ENCODE results near the gene CAPZA1.

The CAPZA1 gene

DNA sequence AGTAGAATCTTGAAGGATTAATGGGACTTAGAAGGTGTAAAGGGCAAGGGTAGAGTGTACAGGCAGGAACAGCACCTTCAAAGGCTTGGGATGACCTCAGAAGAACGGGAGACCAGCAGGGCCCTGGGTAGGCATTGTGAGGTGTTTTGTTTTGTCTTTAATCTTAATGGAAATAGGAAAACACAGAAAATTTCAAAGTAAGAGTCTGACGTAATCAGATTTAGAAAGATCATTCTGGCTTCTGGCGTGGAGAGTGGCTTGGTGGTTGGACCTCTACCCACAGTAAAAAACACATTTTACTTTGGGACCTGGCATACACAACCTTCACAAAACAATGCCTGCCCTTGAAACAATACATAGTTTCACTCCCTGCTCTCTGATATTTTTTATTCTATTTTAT, 59.0 kb downstream of the CAPZA1 start:
- no peak for DNase-seq

DNA sequence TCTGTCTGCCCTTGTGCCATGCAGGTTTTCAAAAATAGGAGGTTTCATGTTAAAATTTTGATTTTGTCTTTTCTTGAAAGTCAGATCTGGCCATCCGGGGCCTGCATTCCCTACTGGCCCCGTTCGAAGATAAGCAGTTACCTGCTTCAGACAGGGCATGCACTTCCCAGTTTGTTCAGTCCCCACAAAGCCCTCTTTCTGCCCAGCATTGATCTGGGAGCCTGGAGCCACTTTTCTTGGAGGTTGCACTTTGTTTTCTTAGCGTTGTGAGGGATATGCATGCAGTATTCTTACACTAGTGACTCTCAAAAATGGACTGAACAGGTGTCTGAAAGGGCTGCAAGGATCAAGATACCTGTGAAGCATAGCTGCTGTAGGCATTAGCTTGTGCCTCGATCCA, 66.3 kb downstream of the CAPZA1 start:
- no peak for DNase-seq

DNA sequence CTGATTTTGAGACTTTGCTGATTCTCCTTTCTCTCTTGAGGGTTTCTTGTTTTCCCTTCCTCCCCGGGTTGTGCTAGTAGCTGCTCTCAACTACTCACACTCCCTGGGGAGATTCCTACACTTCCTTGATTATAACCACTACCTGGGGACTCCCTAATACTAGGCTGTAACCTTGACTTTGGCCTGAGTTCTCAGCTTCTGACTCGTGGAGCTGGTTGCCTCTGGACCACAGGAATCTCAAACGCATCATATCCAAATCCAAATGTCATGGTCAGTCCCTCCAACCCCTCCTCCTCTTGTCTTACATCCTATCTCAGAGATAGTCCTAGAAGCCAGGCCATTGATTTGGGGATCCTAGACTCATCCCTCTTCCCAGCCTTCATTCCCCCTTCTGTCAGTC, 66.8 kb downstream of the CAPZA1 start:
- no peak for DNase-seq

DNA sequence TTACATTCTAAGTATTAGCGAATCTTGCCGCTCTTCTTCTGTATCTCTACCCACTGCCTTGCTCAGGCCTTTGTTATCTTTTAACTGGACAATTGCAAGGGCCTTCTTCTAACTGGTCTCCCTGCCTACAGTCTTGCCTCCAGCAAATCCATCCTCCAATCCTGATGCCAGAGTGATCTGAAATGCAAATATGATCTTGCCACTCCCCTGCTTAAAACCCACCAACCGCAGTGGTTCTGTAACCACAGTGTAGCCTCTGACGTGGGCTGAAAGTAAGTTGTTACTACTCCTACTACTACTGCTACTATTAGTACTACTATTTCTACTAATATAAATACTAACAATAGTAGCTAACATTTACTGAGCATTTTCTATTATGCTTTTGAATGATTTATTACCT, 67.2 kb downstream of the CAPZA1 start:
- DNase-seq = no peak

DNA sequence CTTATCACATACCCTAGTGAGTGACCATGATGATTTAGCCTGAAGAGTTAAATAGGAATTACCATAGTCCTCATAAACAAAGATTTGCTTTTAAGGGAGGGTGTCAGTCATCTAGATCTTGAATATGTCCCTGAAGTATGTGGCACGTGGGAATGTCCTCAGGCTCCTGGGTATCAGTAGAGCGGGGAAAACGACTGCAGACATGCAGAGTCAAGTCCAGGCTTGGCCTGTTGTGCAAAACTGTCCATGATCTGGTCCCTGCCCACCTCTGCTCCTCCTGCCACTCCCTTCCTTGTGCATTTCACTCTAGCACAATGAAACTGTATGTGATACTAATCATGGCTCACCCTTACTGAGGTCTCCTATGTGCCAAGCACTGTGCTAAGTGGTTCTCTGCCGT, 67.7 kb downstream of the CAPZA1 start:
- no peak for DNase-seq

DNA sequence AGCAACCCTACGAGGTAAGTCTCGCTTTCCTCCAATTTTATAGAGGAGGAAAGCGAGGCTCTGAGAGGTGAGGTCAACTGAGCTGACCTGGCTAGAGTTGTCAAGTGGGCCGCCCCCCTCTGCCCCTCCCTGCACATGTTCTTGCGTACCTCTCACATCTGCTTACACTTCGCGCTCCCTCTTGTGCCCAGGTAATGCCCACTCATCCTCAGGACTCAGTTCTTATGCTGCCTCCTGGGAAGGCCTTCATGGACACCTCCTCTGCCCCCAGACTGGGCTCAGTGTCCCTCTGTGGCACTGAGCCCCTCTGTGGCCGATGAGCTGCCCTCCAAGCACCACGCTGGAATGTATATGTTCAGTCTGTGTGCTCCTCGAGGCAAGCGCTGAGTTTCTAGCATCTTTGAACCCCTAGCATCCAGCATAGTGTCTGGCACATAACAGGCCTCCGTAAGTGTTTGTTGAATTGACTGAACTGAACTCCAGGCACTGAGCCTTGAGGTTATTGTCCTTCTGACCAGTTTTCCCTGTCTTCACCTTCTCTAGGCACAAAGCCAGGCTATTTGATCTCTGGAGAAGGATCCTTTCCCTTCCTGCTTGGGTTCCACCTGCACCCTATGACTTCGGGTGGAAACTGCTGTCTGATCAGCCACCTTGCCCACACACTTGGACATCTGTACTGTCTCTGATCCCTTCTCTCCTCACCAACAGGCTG, 68.3 kb downstream of the CAPZA1 start:
- no peak for DNase-seq

DNA sequence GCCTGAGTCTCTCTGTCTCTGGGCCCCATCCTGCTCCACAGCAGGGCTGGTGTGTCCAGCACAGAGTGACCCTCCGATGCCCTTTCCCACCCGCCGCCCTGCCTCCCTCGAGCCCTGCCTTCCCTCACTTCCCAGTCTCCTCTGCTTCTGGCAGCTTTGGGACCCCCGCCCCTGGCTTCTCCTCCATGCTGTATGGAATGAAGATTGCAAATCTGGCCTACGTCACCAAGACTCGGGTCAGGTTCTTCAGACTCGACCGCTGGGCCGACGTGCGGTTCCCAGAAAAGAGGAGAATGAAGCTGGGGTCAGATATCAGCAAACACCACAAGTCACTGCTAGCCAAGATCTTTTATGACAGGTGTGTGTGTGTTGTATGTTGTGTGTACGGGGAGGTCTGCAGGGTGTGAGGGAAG, 69.2 kb downstream of the CAPZA1 start:
- no peak for DNase-seq

DNA sequence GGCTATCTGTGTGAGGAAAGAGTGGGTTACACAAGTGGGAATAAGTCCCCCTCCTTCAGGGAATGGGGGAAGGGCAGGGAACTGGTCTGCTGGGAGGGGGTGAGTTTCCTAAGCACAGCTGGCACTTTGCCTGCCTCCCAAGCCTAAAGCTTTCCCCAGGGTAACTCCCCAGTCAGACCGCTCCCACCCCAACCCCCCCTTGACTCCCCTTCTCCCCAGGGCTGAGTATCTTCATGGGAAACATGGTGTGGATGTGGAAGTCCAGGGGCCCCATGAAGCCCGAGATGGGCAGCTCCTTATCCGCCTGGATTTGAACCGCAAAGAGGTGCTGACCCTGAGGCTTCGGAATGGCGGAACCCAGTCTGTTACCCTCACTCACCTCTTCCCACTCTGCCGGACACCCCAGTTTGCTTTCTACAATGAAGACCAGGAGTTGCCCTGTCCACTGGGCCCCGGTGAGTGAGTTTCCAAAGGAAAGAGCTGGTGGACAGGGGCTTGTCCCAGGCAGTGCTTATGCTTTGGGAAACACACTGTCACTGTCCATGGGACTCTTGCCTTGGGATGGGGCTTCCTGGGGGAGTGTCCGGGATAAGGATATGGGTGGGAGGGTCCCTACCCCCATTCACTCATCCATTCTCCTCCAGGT, 69.7 kb downstream of the CAPZA1 start:
- DNase-seq = no peak

DNA sequence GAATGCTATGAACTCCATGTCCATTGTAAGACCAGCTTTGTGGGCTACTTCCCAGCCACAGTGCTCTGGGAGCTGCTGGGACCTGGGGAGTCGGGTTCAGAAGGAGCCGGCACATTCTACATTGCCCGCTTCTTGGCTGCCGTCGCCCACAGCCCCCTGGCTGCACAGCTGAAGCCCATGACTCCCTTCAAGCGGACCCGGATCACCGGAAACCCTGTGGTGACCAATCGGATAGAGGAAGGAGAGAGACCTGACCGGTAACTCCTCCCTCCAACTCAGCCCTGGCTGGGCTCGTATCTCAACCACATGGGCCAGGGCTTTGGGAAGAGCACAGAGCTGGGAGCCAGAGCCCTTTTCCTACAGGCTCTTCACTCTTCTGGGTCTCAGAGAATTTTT, 70.2 kb downstream of the CAPZA1 start:
- DNase-seq = no peak

DNA sequence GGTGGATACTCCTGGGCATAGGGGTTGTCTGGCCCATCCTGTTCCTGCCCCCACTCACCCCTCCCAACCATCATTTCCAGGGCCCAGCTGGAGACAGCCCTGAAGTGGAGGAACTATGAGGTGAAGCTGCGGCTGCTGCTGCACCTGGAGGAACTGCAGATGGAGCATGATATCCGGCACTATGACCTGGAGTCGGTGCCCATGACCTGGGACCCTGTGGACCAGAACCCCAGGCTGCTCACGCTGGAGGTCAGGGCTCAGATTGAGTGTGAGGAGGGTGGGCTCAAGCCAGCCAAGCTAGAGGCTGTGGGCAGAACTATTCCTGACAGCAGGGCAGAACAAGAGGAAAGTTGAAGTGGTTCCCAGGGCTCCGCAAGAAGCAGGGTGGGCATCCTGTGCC, 73.0 kb downstream of the CAPZA1 start:
- no peak for DNase-seq

DNA sequence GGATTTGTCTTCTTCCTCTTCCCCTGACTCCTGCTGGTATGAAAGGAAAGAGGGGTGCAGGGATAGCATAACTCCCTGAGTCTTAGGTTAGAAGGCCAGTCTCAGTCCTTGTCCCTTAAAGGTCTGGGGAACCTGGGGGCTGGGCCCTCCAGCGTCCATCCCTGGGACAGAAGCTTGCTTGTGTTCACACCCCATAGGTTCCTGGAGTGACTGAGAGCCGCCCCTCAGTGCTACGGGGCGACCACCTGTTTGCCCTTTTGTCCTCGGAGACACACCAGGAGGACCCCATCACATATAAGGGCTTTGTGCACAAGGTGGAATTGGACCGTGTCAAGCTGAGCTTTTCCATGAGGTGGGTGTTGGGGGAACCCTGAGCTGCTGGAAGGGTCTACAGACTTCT, 74.2 kb downstream of the CAPZA1 start:
- DNase-seq = no peak

DNA sequence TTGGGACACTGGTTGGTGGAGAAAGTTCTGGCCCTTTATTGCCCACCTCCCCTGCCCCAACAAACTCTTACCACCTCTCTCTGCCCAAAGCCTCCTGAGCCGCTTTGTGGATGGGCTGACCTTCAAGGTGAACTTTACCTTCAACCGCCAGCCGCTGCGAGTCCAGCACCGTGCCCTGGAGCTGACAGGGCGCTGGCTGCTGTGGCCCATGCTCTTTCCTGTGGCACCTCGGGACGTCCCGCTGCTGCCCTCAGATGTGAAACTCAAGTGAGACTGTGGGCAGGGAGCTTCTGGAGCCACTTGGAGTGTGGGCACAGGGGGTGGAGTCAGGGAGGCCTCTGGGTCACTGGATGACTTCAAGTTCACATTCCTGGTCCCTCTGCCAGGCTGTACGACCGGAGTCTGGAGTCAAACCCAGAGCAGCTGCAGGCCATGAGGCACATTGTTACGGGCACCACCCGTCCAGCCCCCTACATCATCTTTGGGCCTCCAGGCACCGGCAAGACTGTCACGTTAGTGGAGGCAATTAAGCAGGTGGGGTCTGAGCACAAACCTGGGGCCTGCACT, 74.8 kb downstream of the CAPZA1 start:
- no peak for DNase-seq

DNA sequence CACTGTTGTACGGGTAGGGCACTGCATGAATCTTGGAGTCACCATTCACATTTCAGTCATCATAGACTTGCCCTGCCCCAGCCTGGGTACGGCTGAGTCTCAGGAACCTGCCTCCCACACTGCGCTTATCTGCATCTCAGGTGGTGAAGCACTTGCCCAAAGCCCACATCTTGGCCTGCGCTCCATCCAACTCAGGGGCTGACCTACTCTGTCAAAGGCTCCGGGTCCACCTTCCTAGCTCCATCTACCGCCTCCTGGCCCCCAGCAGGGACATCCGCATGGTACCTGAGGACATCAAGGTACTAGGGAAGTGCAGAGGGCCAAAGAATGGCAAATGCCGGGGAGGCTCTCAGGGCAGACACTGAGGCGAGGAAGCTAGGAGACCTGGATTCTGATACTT, 75.6 kb downstream of the CAPZA1 start:
- no peak for DNase-seq

DNA sequence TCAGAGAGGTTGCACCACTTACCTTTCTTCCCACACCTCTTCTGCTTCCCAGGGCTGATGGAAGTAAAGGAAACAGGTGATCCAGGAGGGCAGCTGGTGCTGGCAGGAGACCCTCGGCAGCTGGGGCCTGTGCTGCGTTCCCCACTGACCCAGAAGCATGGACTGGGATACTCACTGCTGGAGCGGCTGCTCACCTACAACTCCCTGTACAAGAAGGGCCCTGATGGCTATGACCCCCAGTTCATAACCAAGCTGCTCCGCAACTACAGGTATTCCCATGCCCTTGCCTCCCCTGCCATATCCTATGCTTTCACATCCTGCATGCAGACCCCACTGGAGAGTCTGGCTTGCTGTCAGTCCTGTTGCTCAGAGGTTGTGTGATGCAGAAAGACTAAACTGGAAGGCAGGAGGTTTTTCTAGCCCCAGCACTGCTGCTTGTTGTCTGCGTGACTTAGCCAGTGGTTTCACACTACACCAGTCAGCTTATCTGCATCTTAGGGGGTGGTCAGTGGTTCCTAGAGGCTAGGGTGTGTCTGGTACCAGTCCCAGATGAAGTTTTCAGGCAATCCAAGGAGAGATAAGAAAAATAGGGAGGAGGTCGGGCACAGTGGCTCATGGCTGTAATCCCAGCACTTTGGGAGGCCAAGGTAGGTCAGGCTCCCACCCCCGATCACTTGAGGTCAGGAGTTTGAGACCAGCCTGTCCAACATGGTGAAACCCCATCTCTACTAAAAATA, 77.1 kb downstream of the CAPZA1 start:
- DNase-seq = no peak

DNA sequence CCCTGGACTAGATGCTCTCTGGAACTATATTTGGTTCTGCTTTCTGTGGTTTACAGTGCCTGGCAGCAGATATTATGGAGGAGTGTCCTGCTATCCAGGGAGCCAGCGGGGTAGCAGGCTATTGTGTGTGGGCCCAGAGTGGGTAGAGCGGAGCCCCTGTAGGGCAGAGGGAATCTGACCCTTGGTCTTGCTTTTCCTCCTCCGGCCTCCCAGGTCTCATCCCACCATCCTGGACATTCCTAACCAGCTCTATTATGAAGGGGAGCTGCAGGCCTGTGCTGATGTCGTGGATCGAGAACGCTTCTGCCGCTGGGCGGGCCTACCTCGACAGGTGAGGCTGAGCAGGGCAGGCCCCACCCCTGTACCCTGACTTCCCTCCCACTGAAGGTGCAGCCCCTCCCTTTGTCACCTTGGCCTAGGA, 78.2 kb downstream of the CAPZA1 start:
- DNase-seq = no peak

DNA sequence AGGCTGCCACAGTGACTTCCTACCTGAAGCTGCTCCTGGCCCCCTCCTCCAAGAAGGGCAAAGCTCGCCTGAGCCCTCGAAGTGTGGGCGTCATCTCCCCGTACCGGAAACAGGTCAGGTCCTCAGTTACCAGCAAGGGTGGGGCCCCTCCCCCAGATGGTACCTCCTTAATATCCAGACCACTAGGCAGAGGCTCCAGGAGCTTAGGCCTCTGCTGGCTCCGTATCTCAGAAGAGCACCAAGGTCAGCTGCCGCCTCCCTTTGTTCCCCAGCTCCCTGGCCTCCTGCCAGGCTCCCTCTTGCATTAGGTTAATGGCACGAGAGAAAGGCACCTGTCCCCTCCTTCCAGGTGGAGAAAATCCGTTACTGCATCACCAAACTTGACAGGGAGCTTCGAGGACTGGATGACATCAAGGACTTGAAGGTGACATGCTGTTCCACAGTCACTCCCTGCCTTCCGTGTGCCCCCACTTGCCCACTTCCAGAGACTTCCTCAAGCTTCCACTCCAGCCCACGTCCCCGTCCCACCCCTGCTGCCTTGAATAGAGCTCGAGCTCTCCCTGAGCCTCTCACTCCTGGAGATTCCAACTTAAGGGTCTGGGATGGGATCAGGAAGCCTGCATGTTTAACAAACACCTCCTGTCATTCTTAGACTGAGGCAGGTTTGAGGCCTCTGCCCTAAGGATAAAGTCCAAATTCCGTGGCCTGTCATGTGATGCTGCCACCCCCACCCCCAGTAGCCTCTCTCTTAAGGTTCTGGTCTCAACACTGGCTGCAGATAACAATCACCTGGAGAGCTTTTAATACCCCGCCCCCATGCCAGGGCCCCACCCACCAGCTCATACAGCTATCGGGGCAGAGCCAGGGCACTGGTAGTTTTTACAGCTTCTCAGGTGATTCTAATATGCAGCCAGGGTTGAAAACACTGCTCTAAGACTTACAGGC, 79.0 kb downstream of the CAPZA1 start:
- DNase-seq = no peak

DNA sequence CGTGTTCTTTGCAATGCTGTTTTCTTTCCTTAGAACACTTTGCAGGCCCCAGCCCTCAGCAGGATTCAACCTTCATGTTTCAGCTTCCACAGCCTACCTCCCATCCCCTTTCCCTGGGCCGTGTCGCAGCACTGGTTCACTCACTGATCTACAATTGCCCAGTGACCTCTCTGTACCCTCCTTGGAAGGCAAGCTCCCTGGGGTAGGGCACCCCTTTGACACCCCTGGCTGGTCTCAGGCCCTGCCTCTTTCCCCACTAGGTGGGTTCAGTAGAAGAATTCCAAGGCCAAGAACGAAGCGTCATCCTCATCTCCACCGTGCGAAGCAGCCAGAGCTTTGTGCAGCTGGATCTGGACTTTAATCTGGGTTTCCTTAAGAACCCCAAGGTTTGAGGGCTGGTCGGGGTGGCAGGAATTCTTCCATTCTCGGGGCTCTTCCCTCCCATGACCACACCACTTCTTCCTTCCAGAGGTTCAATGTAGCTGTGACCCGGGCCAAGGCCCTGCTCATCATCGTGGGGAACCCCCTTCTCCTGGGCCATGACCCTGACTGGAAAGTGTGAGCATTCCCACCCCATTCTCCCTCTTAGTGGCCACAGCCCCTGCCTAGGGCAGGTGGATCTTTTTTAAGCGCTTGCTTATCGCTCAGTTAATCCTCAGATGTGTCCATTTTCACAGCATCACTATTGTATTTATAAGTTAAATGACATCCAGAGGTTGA, 80.0 kb downstream of the CAPZA1 start:
- DNase-seq = no peak

DNA sequence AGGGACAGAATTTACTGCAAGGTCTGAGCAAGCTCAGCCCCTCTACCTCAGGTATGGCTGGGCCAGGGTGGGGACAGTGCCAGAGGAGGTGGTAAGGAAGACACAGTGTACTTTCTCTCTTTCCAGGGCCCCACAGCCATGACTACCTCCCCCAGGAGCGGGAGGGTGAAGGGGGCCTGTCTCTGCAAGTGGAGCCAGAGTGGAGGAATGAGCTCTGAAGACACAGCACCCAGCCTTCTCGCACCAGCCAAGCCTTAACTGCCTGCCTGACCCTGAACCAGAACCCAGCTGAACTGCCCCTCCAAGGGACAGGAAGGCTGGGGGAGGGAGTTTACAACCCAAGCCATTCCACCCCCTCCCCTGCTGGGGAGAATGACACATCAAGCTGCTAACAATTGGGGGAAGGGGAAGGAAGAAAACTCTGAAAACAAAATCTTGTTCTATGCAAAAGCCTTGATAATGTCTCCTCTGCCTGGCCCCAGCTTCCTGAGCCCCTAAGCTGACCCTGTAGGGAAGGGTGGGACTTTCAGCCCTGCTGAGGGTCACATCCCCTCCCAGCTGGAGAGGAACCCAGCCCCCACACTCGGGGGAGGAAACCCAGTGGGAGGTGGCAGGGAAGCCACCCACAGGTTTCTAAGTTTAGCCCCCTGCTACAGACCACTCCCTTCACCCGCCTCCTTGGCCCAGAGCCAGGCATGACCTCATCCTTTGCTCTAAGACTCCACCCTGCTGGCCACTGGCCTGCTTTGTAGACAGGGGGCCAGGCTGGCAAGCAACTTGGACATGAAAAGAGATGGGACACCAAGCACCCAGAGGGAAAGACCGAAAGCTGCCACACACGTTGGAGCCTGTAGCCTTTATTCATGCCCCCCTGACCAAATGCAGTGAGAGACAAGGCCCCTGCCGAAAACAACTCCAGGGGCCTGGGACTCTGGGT, 80.9 kb downstream of the CAPZA1 start:
- peak; percentile 84 for DNase-seq

DNA sequence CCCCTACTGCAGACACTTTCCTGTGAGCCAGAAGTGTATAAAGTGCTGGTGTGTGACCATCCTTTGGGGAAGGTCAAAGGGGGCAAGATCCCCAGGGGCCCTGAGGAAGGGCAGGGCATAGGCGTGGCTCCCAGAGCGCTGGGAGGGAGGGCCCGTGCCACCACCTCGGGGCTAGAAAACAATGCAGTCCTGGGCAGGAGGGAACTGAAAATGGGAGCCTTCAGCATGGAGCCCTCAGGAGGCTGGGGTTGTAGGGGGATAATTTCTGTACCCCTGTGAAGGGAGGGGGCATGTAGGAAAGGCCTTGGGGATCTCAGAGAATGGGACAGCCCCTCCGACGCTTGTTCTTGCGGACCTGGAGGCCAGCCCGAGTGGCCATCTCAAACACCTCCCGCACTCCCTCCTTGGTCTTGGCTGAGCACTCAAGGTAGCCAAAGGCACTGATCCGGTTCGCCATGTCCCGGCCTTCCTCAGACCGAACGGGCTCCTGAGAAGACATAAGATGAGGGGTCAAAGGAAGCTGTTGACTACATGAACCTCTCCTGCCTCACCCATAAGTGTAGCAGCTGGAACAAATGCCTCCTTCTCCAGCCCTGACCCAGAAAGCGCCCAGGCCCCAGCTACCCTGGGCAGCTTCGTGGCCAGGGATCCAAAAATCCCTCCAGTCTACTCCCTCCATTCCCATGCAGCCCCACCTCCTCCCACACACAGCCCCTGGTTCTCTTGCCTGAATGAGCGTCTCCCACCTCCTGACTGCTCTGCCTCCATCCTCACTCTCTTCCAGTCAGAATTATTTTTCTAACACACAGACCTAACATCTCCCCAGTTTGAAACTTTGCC, 81.8 kb downstream of the CAPZA1 start:
- no peak for DNase-seq

DNA sequence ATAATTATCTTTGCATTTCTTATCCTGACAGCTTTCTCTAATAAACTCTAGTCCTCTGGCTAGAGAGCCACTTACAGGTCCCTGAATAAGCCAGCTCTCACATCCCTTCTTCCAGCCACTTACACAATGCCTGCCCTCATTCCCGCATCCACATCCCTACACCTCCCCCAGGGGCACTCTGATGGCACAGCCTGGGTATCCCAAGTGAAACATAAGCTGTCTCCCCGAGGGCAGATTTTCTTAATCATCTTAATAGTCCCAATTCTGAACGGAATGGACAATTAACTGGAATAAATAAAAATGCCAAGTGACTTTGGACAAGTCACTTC, 82.4 kb downstream of the CAPZA1 start:
- no peak for DNase-seq

All from CD4-positive, alpha-beta T cell treated with Interleukin-15 for 1 hour (primary cell).